ENCODE data around the gene NAV2.

DNA sequence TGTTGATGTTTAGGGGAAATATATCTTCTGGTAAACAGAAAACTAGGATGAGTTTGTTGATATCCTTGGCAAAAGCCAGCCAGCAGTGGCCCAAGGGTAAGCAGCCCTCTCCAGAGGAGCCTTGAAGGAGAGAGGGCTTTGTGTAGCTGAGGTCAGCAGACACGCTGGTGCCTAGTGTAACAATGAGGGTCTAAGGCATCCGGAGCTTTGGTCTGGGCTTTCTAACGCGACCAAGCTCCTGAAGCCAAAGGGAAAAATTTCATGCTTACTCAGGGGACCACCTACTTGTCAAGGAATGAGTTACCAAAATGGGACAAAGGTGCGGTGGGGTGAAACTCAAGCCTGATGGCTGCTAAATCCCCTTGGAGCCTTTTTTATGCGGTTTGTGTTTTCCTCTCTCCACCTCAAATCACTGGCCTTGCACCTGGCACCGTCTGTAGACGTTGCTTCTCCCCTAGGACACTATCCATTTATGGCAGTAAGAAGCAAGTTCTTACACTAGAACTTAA is 312.7 kb downstream of the NAV2 start:
- TF ChIP-seq POLR2A (IDR thresholded peaks at IDR 0.05; ENCODE audit: low read length), result no peak
- TF ChIP-seq GATA1 (IDR thresholded peaks at IDR 0.05; ENCODE audit: low read depth, low read length), result no peak

All from erythroblast (primary cell).